Transverse colon (tissue), 4 donors: Measurements from ENCODE around the gene WSB2.
A peak's percentile ranks its signal among the peaks of the same experiment; 100 is the strongest.

Experiments
- CTCF ChIP-seq, 5 experiments: fragments of 200-600 bp in 3 of 5; fragments of 450-650 bp in 2 of 5; sonication (generic) in 3 of 5; IDR thresholded peaks; 1 replicate in 2 of 5; 2 replicates in 3 of 5; pipeline ENCODE4 v1.5.1; 2016 to 2017; ENCODE audit warnings: antibody characterized with exemption in 5 of 5, inconsistent platforms in 3 of 5, mild to moderate bottlenecking in 2 of 5, moderate library complexity in 1 of 5
- EP300 ChIP-seq: sonication (generic); formaldehyde crosslinking; IDR thresholded peaks from one replicate; pipeline ENCODE4 v1.6.1; 2017; ENCODE audit warnings: antibody characterized with exemption, low read depth
- POLR2A ChIP-seq: fragments of 450-650 bp; IDR thresholded peaks from one replicate; pipeline ENCODE4 v1.6.1; 2016; ENCODE audit warnings: antibody characterized with exemption, mild to moderate bottlenecking, moderate library complexity
- POLR2AphosphoS5 ChIP-seq, 3 donors: sonication (generic); formaldehyde crosslinking; IDR thresholded peaks; one replicate each; pipeline ENCODE4 v1.6.1; 2016; ENCODE audit warnings: antibody characterized with exemption in 3 of 3

DNA sequence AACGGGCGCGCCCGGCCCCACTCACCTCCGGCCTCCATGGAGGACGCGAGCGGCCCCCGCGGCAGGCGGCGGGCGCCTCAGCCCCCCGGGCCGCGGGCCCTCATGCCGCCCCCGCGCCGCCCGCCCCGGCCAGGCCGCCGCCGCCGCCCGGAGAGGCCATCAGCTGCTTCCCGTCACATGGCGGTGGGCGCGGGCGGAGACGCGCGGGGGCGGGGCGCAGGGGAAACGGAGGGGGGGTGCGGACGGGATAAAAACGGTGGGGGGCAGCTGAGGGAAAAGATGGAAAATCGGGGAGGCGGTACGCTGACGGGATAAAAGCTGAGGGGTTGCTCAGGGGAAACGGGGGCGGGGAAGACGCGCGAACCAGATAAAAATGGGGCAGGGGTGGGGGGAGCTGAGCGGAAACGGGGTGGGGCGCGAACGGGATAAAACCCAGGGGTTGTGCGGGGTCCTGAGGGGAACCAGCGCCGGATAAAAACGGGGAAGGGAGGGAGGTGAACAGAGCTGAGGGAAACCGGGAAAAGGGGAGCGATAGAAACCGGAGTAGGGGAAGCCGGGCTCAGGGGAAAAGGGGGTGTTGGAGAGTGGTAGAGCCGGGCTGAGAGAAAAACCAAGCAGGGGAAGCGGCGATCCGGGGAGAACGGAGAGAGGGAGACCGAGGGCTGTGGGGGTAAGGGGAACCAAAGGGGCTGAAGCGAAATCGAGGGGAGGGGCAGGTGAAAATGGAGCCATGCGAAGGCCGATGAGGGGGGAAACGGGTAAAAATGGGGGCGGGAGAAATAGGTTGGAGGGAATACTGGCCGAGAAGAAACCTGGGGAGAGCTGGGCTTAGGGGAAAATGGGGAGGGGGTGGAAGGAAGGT, at the start of gene WSB2:
- peak; percentile 39 for TF ChIP-seq POLR2A
- TF ChIP-seq CTCF (IDR thresholded peaks at IDR 0.05), result no peak
- no peak for TF ChIP-seq POLR2AphosphoS5 (IDR thresholded peaks at IDR 0.05)
- TF ChIP-seq EP300, result no peak
